Endodermal cell (in vitro differentiated cells): Measurements from ENCODE around the gene KAZN. TPM values are rescaled to one million over a fixed set of nuclear protein-coding genes. Genes with fewer than 3 reads are reported as not detected.

Source experiments
- DNase-seq: peaks from one replicate; pipeline ENCODE4 v3.0.0-alpha.2; 2017
- H3K27ac ChIP-seq: 2 replicates; pipeline ENCODE4 v1.5.1; 2013; ENCODE audit warnings: mild to moderate bottlenecking, low read depth, low read length, moderate library complexity
- H3K27me3 ChIP-seq: 2 replicates; pipeline ENCODE4 v1.6.1; 2013; ENCODE audit warnings: mild to moderate bottlenecking, low read length, moderate library complexity; ENCODE audit not compliant: insufficient read depth, control insufficient read depth, poor library complexity, severe bottlenecking
- H3K36me3 ChIP-seq: 2 replicates; pipeline ENCODE4 v1.7.0; 2013; ENCODE audit warnings: mild to moderate bottlenecking, low read length, moderate library complexity; ENCODE audit not compliant: control insufficient read depth, insufficient read depth
- H3K4me1 ChIP-seq: one replicate; pipeline ENCODE4 v1.7.0; 2013; ENCODE audit warnings: low read length; ENCODE audit not compliant: control insufficient read depth, insufficient read depth
- H3K4me3 ChIP-seq: 2 replicates; pipeline ENCODE4 v1.5.1; 2013; ENCODE audit warnings: mild to moderate bottlenecking, low read length, moderate library complexity
- H3K9ac ChIP-seq: 2 replicates; pipeline ENCODE4 v1.6.1; 2013; ENCODE audit warnings: mild to moderate bottlenecking, low read length, moderate library complexity; ENCODE audit not compliant: poor library complexity, severe bottlenecking; ENCODE audit errors: extremely low read depth
- H3K9me3 ChIP-seq: 2 replicates; pipeline ENCODE4 v1.6.1; 2013; ENCODE audit warnings: mild to moderate bottlenecking, low read length, moderate library complexity; ENCODE audit not compliant: control insufficient read depth
- H3K27ac Mint-ChIP-seq: 2 replicates; pipeline ENCODE4 v1.8.0; 2020; ENCODE audit warnings: mixed read lengths
- H3K27me3 Mint-ChIP-seq: 2 replicates; pipeline ENCODE4 v1.8.0; 2021; ENCODE audit warnings: mild to moderate bottlenecking, mixed read lengths; ENCODE audit not compliant: insufficient read depth
- H3K36me3 Mint-ChIP-seq: 2 replicates; pipeline ENCODE4 v1.8.0; 2020; ENCODE audit warnings: low read depth, mixed read lengths
- H3K4me1 Mint-ChIP-seq: 2 replicates; pipeline ENCODE4 v1.8.0; 2020; ENCODE audit warnings: mixed read lengths
- H3K4me3 Mint-ChIP-seq: 2 replicates; pipeline ENCODE4 v1.8.0; 2020; ENCODE audit warnings: mild to moderate bottlenecking, moderate library complexity, mixed read lengths
- H3K9me3 Mint-ChIP-seq: 2 replicates; pipeline ENCODE4 v1.8.0; 2020; ENCODE audit warnings: mild to moderate bottlenecking, mixed read lengths
- WGBS, 2 experiments: methylation state at CpG; one replicate each; pipeline versions ENCODE4 v1.1.5 to v1.1.7; 2013; ENCODE audit warnings: missing lambda C conversion rate in 2 of 2, mixed read lengths in 1 of 2; ENCODE audit not compliant: insufficient coverage in 1 of 2, insufficient read length in 1 of 2; 5-methylcytosine and 5-hydroxymethylcytosine counted together
- total RNA-seq, 2 donors: library from RNA; stranded (reverse); fragmentation: NEBNext Ultra II Directional in 1 of 2; extraction: Animal tissue kit (Norgen Biotek cat#: 25700) in 1 of 2; gene quantifications; 2 replicates in 1 of 2; 3 replicates in 1 of 2; pipeline ENCODE4 v1.2.1, GENCODE V29; 2021
- TF ChIP-seq, protein P1 (sequence below): fragments of 200-600 bp; sonication (generic); conservative IDR thresholded peaks from 2 replicates; pipeline ENCODE4 v1.5.0; 2021; ENCODE audit warnings: antibody characterized with exemption, mild to moderate bottlenecking

KAZN gene
- total RNA-seq, 2 donors from 2014 or later = 12.4 to 13.9 TPM

GRCh38 chr1:14836426-14837140, 238.1 kb downstream of the KAZN start:
- Mint-ChIP-seq H3K4me1 (peaks cover 3% of the 10 kb centered on the region), H3K9me3 (peaks cover 16% of the 10 kb centered on the region), H3K36me3 (peaks cover 2% of the 10 kb centered on the region), H3K27ac (no peak overlapping the region), H3K27me3 (peaks cover 4% of the 10 kb centered on the region), H3K4me3 (no peak overlapping the region)
- no peak overlapping the region for H3K9ac ChIP-seq
- H3K4me1 ChIP-seq = no peaks in the 10 kb centered on the region
- no peak for DNase-seq
- peaks cover 5% of the 10 kb centered on the region for H3K9me3 ChIP-seq
- TF ChIP-seq, protein P1, sequence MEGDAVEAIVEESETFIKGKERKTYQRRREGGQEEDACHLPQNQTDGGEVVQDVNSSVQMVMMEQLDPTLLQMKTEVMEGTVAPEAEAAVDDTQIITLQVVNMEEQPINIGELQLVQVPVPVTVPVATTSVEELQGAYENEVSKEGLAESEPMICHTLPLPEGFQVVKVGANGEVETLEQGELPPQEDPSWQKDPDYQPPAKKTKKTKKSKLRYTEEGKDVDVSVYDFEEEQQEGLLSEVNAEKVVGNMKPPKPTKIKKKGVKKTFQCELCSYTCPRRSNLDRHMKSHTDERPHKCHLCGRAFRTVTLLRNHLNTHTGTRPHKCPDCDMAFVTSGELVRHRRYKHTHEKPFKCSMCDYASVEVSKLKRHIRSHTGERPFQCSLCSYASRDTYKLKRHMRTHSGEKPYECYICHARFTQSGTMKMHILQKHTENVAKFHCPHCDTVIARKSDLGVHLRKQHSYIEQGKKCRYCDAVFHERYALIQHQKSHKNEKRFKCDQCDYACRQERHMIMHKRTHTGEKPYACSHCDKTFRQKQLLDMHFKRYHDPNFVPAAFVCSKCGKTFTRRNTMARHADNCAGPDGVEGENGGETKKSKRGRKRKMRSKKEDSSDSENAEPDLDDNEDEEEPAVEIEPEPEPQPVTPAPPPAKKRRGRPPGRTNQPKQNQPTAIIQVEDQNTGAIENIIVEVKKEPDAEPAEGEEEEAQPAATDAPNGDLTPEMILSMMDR = no peak
- no peaks in the 10 kb centered on the region for H3K36me3 ChIP-seq
- WGBS, 2 experiments = 90 to 93% methylated on average over 5 to 8 of the region's 10 CpGs
- H3K27ac ChIP-seq = no peak overlapping the region
- H3K27me3 ChIP-seq = no peaks in the 10 kb centered on the region
- H3K4me3 ChIP-seq = no peak overlapping the region

DNA sequence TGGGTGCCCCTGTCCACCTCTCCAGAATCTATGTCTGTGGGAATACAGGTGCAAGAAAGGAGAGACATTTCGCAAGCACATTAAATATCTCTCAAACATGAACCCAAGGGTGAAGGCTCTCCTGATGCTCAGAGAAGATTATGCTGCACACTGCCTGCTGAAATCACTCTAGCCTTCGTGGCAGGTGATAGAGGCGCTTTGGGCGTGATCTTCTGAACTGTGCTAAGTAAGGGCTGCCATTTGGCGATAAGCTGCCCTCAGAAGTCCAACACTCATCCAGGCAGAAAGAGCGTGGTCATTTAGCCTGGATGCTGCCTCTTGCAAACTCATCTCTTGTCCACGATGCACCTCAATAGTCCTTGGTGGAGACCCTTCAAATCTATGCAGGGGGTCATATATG, 241.9 kb downstream of the KAZN start:
- no peak overlapping the region for H3K9ac ChIP-seq
- WGBS, 2 experiments = 93 to 94% methylated on average over 6 to 7 of the region's 7 CpGs
- no peak overlapping the region for H3K4me3 ChIP-seq
- peaks cover 29% of the 10 kb centered on the region for H3K9me3 Mint-ChIP-seq
- TF ChIP-seq, protein P1 = no peak
- H3K4me1 Mint-ChIP-seq = no peaks in the 10 kb centered on the region
- peaks cover 4% of the 10 kb centered on the region for H3K27me3 Mint-ChIP-seq
- H3K36me3 ChIP-seq = no peaks in the 10 kb centered on the region
- H3K4me3 Mint-ChIP-seq = no peak overlapping the region
- H3K27me3 ChIP-seq = no peaks in the 10 kb centered on the region
- H3K27ac ChIP-seq = no peak overlapping the region
- no peaks in the 10 kb centered on the region for H3K4me1 ChIP-seq
- peaks cover 9% of the 10 kb centered on the region for H3K36me3 Mint-ChIP-seq
- H3K9me3 ChIP-seq = peaks cover 14% of the 10 kb centered on the region
- DNase-seq = no peak
- H3K27ac Mint-ChIP-seq = no peak overlapping the region

DNA sequence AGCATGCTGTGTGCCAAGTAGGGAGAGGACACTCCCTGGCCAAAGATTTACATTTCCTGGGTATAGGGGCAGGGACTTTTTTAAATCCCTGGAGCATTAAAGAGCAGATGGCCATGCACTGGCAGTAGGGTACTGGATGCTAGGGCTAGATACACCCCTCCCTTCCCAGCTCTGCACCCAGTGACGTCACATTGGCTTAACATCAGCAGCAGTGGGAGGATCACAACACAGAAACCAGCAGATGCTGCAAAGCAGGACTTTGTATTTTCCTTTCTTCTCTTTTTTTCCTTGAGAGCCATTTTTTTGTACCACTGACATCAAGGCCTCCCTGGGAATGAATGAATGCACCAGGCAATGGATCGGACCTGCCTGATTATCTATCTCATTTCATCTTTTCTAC, 243.0 kb downstream of the KAZN start:
- no peak overlapping the region for H3K4me3 Mint-ChIP-seq
- H3K9me3 ChIP-seq = peaks cover 14% of the 10 kb centered on the region
- TF ChIP-seq, protein P1 = no peak
- no peaks in the 10 kb centered on the region for H3K4me1 Mint-ChIP-seq
- H3K36me3 ChIP-seq = no peaks in the 10 kb centered on the region
- H3K27ac ChIP-seq = no peak overlapping the region
- 88 to 95% methylated on average over 2 of the region's 2 CpGs for WGBS, 2 experiments
- H3K27me3 ChIP-seq = no peaks in the 10 kb centered on the region
- H3K27me3 Mint-ChIP-seq = peaks cover 4% of the 10 kb centered on the region
- peaks cover 9% of the 10 kb centered on the region for H3K36me3 Mint-ChIP-seq
- no peaks in the 10 kb centered on the region for H3K4me1 ChIP-seq
- H3K9ac ChIP-seq = no peak overlapping the region
- peaks cover 29% of the 10 kb centered on the region for H3K9me3 Mint-ChIP-seq
- no peak overlapping the region for H3K27ac Mint-ChIP-seq
- no peak overlapping the region for H3K4me3 ChIP-seq
- DNase-seq = no peak
